Measurements from ENCODE around the gene COX7C.
"Not testable (repeated sequence)": the region's sequence is repeated elsewhere in the genome, so short reads cannot be mapped to it uniquely, and the experiment has no call there.

COX7C gene, protein sequence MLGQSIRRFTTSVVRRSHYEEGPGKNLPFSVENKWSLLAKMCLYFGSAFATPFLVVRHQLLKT

DNA sequence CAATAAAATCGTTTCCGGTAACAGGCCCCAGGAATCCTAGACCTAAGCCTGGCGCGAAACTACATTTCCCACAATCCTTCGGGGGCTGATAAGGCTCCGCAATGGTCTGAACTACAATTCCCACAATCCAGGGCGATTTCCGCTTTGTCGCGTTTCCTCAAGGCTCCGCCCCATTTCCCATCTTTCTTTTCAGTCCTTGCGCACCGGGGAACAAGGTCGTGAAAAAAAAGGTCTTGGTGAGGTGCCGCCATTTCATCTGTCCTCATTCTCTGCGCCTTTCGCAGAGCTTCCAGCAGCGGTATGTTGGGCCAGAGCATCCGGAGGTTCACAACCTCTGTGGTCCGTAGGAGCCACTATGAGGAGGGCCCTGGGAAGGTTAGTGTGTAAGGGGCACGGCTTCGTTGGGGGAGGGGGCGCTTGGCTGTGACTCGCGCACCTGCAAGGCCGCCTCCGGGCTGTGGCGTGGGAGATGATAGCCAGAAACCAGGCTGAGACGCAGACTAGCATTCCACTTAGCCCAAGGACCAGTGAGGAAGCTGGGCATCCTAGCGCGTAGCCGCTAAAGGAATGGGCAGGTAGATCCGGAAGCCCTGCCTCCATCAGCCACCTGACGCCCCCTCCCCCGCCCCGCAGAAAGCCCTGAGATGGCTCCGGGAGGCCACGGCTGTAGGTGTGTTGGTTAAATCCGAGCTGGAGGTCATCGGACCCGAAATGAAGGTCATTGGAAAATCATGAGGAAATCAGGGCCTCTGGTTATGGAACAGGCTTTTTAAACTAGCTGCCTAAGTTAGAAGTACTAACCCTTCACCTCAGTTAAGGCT, at the start of gene COX7C:
TSS of gene COX7C (plus strand) at position 186 of the 821 bp plus-strand sequence. CDS start at position 301, 115 bp downstream.
- H3K27ac ChIP-seq (ENCODE audit: low read depth, low read length), result peak within 1 kb of the TSS; percentile 87
- peak within 1 kb of the TSS; percentile 89 to 96 (median 92) for H3K9ac ChIP-seq (ENCODE audit: low read length in 5 of 5)
- H3K9me3 ChIP-seq (ENCODE audit: control insufficient read depth in 5 of 5, low read length in 5 of 5), result no peaks in the 10 kb centered on the region
- H3K4me1 ChIP-seq (ENCODE audit: control insufficient read depth in 5 of 5, insufficient read depth in 5 of 5, low read length in 5 of 5), result peaks cover 2 to 17% (median 15%) of the 10 kb centered on the region in 5 donors
- H3K4me3 ChIP-seq (ENCODE audit: low read depth in 1 of 5, low read length in 5 of 5), result peak within 1 kb of the TSS; percentile 94 to 100 (median 98)
- no peaks in the 10 kb centered on the region for H3K27me3 ChIP-seq (ENCODE audit: control insufficient read depth in 5 of 5, insufficient read depth in 4 of 5, low read length in 5 of 5)
- peaks cover 24 to 35% (median 26%) of the 10 kb centered on the region in 5 donors for H3K36me3 ChIP-seq (ENCODE audit: control insufficient read depth in 5 of 5, insufficient read depth in 5 of 5, low read length in 5 of 5)

DNA sequence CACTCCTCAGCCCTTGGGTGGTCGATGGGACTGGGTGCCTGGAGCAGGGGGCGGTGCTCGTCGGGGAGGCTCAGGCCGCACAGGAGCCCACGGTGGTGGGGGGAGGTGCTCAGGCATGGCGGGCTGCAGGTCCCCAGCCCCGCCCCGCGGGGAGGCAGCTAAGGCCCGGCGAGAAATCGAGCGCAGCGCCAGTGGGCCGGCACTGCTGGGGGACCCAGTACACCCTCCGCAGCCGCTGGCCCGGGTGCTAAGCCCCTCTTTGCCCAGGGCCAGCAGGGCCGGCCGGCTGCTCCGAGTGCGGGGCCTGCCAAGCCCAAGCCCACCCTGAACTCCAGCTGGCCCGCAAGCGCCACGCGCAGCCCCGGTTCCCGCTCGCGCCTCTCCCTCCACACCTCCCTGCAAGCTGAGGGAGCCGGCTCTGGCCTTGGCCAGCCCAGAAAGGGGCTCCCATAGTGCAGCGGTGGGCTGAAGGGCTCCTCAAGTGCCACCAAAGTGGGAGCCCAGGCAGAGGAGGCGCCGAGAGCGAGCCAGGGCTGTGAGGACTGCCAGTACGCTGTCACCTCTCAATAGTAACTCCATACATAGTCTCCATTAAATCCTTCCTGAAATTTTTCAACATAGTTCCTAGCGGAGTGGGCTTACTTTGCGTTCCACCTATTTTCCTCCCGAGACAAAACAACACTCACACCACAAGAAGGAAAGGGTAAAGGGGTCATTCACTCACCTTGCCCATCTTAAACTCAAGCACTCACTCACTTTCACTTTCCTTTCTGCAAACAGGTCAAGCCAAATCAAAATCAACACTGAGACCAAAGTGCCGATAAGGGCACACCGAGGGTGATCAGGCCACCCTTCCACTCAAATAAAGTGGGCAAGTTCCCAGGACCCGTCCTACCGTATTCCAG, 48.0 kb upstream of the COX7C start:
- not testable (repeated sequence) for H3K4me3 ChIP-seq (ENCODE audit: low read depth in 1 of 5, low read length in 5 of 5); H3K9me3 ChIP-seq (ENCODE audit: control insufficient read depth in 5 of 5, low read length in 5 of 5)

DNA sequence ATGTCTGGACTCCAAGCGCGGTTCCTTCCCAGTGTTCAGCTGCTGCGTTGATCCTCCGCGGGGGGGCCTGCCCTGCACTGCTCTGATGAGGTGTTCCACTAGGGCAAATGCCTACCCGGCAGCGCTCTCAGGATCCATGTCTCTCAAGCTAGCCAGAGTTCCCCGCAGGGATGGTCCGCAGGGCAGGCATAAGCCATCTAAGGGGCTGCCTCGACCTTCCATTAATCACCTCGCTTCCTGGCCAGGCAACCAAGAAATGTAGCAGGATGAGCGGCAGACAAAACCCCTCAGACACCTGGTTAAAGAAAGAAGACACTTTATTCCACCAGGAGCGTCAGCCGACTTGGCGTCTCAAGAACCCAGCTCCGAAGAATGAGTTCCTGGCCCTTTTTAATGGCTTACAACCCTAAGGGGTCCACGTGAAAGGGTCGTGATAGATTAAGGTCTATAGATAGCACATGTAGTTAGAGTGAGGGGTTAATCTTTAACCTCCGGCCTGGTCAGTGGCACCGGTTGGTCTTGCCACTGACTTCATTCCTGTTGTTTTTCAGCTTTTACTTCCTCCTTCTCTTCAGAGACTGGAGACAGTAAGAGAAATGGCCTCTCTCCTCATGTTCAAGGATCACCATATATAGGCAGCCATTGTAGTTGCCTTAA, 47.2 kb upstream of the COX7C start:
- Histone ChIP-seq H3K36me3 (ENCODE audit: control insufficient read depth in 5 of 5, insufficient read depth in 5 of 5, low read length in 5 of 5) (no peaks in the 10 kb centered on the region), H3K27me3 (ENCODE audit: control insufficient read depth in 5 of 5, insufficient read depth in 4 of 5, low read length in 5 of 5) (no peaks in the 10 kb centered on the region), H3K9me3 (ENCODE audit: control insufficient read depth in 5 of 5, low read length in 5 of 5) (no peaks in the 10 kb centered on the region), H3K27ac (ENCODE audit: low read depth, low read length) (no peak overlapping the region), H3K9ac (ENCODE audit: low read length in 5 of 5) (no peak overlapping the region), H3K4me3 (ENCODE audit: low read depth in 1 of 5, low read length in 5 of 5) (no peak overlapping the region), H3K4me1 (ENCODE audit: control insufficient read depth in 5 of 5, insufficient read depth in 5 of 5, low read length in 5 of 5) (no peaks in the 10 kb centered on the region)

More for the DNA sequence above, 48.0 kb upstream of the COX7C start:
- H3K27ac ChIP-seq (ENCODE audit: low read depth, low read length); H3K9ac ChIP-seq (ENCODE audit: low read length in 5 of 5); H3K4me1 ChIP-seq (ENCODE audit: control insufficient read depth in 5 of 5, insufficient read depth in 5 of 5, low read length in 5 of 5); H3K36me3 ChIP-seq (ENCODE audit: control insufficient read depth in 5 of 5, insufficient read depth in 5 of 5, low read length in 5 of 5); H3K27me3 ChIP-seq (ENCODE audit: control insufficient read depth in 5 of 5, insufficient read depth in 4 of 5, low read length in 5 of 5): not testable (repeated sequence)

DNA sequence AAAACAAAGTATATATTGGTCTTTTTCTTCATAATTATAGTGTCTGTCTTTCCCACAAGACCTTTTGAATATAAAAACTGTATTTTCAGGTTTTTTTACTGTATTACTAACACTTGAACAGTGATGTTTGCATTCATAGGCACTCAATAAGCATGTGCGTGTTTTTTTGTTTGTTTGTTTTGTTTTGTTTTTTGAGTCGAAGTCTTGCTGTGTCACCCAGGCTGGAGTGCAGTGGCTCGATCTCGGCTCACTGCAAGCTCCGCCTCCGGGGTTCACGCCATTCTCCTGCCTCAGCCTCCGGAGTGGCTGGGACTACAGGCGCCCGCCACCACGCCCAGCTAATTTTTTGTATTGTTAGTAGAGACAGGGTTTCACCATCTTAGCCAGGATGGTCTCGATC, 46.6 kb upstream of the COX7C start:
- H3K9ac ChIP-seq (ENCODE audit: low read length in 5 of 5); H3K4me1 ChIP-seq (ENCODE audit: control insufficient read depth in 5 of 5, insufficient read depth in 5 of 5, low read length in 5 of 5); H3K27me3 ChIP-seq (ENCODE audit: control insufficient read depth in 5 of 5, insufficient read depth in 4 of 5, low read length in 5 of 5); H3K4me3 ChIP-seq (ENCODE audit: low read depth in 1 of 5, low read length in 5 of 5); H3K36me3 ChIP-seq (ENCODE audit: control insufficient read depth in 5 of 5, insufficient read depth in 5 of 5, low read length in 5 of 5); H3K9me3 ChIP-seq (ENCODE audit: control insufficient read depth in 5 of 5, low read length in 5 of 5); H3K27ac ChIP-seq (ENCODE audit: low read depth, low read length): not testable (repeated sequence)

DNA sequence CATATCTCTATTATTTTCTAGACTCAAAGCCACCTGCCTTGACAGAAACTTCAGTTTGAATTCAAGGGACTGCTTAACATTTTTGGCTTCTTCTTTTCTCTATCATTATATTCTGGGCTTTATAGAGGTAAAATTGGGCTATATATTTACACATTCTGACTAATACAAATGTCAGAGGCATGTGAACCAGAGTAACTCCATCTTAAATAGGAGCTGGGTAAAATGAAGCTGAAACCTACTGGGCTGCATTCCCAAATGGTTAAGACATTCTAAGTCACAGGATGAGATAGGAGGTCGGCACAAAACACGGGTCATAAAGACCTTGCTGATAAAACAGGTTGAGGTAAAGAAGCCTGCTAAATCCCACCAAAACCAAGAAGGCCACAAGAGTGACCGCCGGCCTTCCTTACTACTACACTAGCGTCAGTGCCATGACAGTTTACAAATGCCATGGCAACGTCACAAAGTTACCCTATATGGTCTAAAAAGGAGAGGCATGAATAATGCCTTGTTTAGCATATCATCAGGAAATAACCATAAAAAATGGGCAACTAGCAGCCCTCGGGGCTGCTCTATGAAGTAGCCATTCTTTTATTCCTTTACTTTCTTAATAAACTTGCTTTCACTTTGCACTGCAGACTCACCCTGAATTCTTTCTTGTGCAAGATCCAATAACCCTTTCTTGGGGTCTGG, 44.8 kb upstream of the COX7C start:
- H3K4me3 ChIP-seq (ENCODE audit: low read depth in 1 of 5, low read length in 5 of 5), result no peak overlapping the region
- no peaks in the 10 kb centered on the region for H3K36me3 ChIP-seq (ENCODE audit: control insufficient read depth in 5 of 5, insufficient read depth in 5 of 5, low read length in 5 of 5)
- H3K9me3 ChIP-seq (ENCODE audit: control insufficient read depth in 5 of 5, low read length in 5 of 5), result no peaks in the 10 kb centered on the region
- H3K27me3 ChIP-seq (ENCODE audit: control insufficient read depth in 5 of 5, insufficient read depth in 4 of 5, low read length in 5 of 5), result no peaks in the 10 kb centered on the region
- H3K4me1 ChIP-seq (ENCODE audit: control insufficient read depth in 5 of 5, insufficient read depth in 5 of 5, low read length in 5 of 5), result no peaks in the 10 kb centered on the region
- H3K27ac ChIP-seq (ENCODE audit: low read depth, low read length), result no peak overlapping the region
- no peak overlapping the region for H3K9ac ChIP-seq (ENCODE audit: low read length in 5 of 5)

DNA sequence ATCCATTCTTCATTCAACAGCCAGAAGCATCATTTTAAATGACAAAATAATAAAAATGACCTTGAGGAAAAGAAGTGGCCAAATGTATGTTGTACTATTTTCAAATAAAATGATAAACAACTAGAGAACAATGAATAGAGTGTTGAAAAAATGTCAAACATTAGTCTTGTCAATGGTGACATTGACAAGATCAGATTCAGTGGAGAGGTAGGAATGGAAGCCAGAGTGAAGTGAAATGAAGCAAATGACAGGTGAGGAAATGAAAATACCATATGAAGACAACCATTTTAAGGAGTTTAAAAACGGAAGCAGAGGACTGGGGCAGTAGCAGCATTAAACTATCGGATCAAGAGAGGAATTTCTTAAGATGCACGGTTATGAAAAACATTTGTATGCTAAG, 38.2 kb upstream of the COX7C start:
- no peaks in the 10 kb centered on the region for H3K36me3 ChIP-seq (ENCODE audit: control insufficient read depth in 5 of 5, insufficient read depth in 5 of 5, low read length in 5 of 5)
- no peak overlapping the region for H3K4me3 ChIP-seq (ENCODE audit: low read depth in 1 of 5, low read length in 5 of 5)
- no peaks in the 10 kb centered on the region for H3K9me3 ChIP-seq (ENCODE audit: control insufficient read depth in 5 of 5, low read length in 5 of 5)
- H3K27me3 ChIP-seq (ENCODE audit: control insufficient read depth in 5 of 5, insufficient read depth in 4 of 5, low read length in 5 of 5), result no peaks in the 10 kb centered on the region
- no peak overlapping the region for H3K27ac ChIP-seq (ENCODE audit: low read depth, low read length)
- H3K9ac ChIP-seq (ENCODE audit: low read length in 5 of 5), result no peak overlapping the region
- no peaks in the 10 kb centered on the region for H3K4me1 ChIP-seq (ENCODE audit: control insufficient read depth in 5 of 5, insufficient read depth in 5 of 5, low read length in 5 of 5)

DNA sequence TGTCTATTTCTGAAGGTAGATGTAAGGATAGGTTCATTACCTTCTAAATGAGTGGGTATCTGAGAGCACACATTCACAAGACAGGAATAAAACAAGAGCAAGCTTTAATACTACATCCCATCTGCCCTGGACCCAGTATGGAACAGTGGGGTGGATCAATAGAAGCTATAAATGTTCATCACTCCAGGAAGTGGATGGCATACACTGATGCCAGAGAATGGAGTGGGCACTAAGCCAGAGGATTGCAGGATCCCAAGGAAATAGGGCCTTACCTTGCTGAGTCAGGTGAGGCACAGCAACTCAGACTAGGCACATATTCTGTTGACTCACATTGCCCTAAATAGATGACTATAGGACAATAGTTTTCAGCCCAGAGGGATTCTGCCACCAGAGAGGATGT, 21.3 kb upstream of the COX7C start:
- Histone ChIP-seq H3K9ac (ENCODE audit: low read length in 5 of 5) (no peak overlapping the region), H3K4me3 (ENCODE audit: low read depth in 1 of 5, low read length in 5 of 5) (no peak overlapping the region), H3K27ac (ENCODE audit: low read depth, low read length) (no peak overlapping the region), H3K27me3 (ENCODE audit: control insufficient read depth in 5 of 5, insufficient read depth in 4 of 5, low read length in 5 of 5) (peaks cover 0 to 3% (median 0%) of the 10 kb centered on the region in 5 donors), H3K9me3 (ENCODE audit: control insufficient read depth in 5 of 5, low read length in 5 of 5) (peaks cover 0 to 3% (median 0%) of the 10 kb centered on the region in 5 donors), H3K36me3 (ENCODE audit: control insufficient read depth in 5 of 5, insufficient read depth in 5 of 5, low read length in 5 of 5) (no peaks in the 10 kb centered on the region), H3K4me1 (ENCODE audit: control insufficient read depth in 5 of 5, insufficient read depth in 5 of 5, low read length in 5 of 5) (no peaks in the 10 kb centered on the region)

DNA sequence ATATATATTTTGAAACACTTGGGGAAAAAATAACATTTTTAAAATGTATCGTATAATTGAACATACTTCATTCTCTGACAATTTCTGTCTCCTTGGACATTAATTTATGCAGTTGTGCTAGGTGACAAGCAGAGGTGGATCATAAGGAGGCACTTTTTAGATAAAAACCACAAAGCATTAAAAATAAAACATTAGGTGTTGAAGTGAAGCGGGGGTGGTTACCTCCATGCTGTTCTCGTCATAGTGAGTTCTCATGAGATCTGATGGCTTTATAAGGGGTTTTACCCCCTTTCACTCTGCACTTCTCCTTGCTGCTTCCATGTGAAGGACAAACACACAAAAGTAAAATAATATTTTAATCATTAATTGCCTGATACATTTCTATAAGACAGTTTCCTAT, 11.9 kb upstream of the COX7C start:
- H3K27ac ChIP-seq (ENCODE audit: low read depth, low read length), result no peak overlapping the region
- H3K36me3 ChIP-seq (ENCODE audit: control insufficient read depth in 5 of 5, insufficient read depth in 5 of 5, low read length in 5 of 5), result no peaks in the 10 kb centered on the region
- H3K4me1 ChIP-seq (ENCODE audit: control insufficient read depth in 5 of 5, insufficient read depth in 5 of 5, low read length in 5 of 5), result no peaks in the 10 kb centered on the region

DNA sequence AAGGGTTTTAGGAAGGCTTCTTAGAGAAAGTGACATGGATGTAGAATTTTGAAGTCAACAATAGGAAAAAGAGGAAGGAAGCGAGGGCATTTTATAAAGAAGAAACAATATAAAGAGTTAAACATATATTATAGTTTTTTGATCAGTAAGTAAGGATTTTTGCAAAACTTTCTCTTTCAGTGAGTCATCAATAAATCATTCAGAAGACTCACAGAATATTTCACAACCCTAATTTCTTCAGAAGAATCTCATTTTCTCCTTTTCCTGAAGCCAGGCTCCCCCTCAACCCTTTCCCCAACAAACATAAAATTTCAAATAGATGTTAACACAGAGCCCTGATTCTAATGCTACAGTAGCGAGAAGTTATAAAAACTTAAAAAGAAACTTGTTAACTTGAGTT, 4.3 kb upstream of the COX7C start:
- no peaks in the 10 kb centered on the region for H3K9me3 ChIP-seq (ENCODE audit: control insufficient read depth in 5 of 5, low read length in 5 of 5)
- no peaks in the 10 kb centered on the region for H3K36me3 ChIP-seq (ENCODE audit: control insufficient read depth in 5 of 5, insufficient read depth in 5 of 5, low read length in 5 of 5)
- H3K4me1 ChIP-seq (ENCODE audit: control insufficient read depth in 5 of 5, insufficient read depth in 5 of 5, low read length in 5 of 5), result peaks cover 2 to 5% (median 4%) of the 10 kb centered on the region in 5 donors
- H3K4me3 ChIP-seq (ENCODE audit: low read depth in 1 of 5, low read length in 5 of 5), result no peak overlapping the region
- H3K27ac ChIP-seq (ENCODE audit: low read depth, low read length), result no peak overlapping the region
- H3K9ac ChIP-seq (ENCODE audit: low read length in 5 of 5), result no peak overlapping the region
- no peaks in the 10 kb centered on the region for H3K27me3 ChIP-seq (ENCODE audit: control insufficient read depth in 5 of 5, insufficient read depth in 4 of 5, low read length in 5 of 5)

More for the DNA sequence above, 11.9 kb upstream of the COX7C start:
- Histone ChIP-seq H3K27me3 (ENCODE audit: control insufficient read depth in 5 of 5, insufficient read depth in 4 of 5, low read length in 5 of 5) (no peaks in the 10 kb centered on the region), H3K9me3 (ENCODE audit: control insufficient read depth in 5 of 5, low read length in 5 of 5) (no peaks in the 10 kb centered on the region), H3K4me3 (ENCODE audit: low read depth in 1 of 5, low read length in 5 of 5) (no peak overlapping the region), H3K9ac (ENCODE audit: low read length in 5 of 5) (no peak overlapping the region)

Data from subcutaneous abdominal adipose tissue (tissue), 5 donors.